HEK293 (cell line): ENCODE measurements around the gene GABBR2.

Experiments
- CTCF ChIA-PET: fragments of 350-600 bp; formaldehyde crosslinking; extraction: SDS; loops from one replicate; lab custom pipeline; 2021; ENCODE audit warnings: antibody characterized with exemption; lab: Yijun Ruan, JAX
- POLR2A ChIA-PET: fragments of 300-600 bp; formaldehyde crosslinking; extraction: SDS; loops from one replicate; lab custom pipeline; 2020; ENCODE audit warnings: antibody characterized with exemption, inconsistent platforms; lab: Yijun Ruan, JAX
- H3K27ac ChIP-seq: fragments of 200-500 bp; sonication (Bioruptor generic); 2 replicates; pipeline ENCODE4 v1.5.1; 2014; ENCODE audit warnings: low read depth, low read length, control low read depth, inconsistent platforms; ENCODE audit errors: extremely low read depth
- H3K36me3 ChIP-seq, 2 experiments: fragments of 200-500 bp in 1 of 2; sonication (Bioruptor generic) in 1 of 2; 1 replicate in 1 of 2; 2 replicates in 1 of 2; pipeline ENCODE4 v1.5.1; 2014 to 2017; ENCODE audit warnings: inconsistent platforms in 2 of 2, low read length in 2 of 2; ENCODE audit not compliant: control insufficient read depth in 2 of 2, insufficient read depth in 1 of 2
- H3K4me1 ChIP-seq: fragments of 200-500 bp; sonication (Bioruptor generic); 2 replicates; pipeline ENCODE4 v1.5.1; 2014; ENCODE audit warnings: mild to moderate bottlenecking, low read length, inconsistent platforms; ENCODE audit not compliant: control insufficient read depth, insufficient read depth
- H3K4me3 ChIP-seq: 2 replicates; pipeline ENCODE4 v1.5.1; 2011; ENCODE audit warnings: low read depth, mild to moderate bottlenecking, control low read depth, low read length, moderate library complexity
- H3K9me3 ChIP-seq: fragments of 200-500 bp; sonication (Bioruptor generic); 2 replicates; pipeline ENCODE4 v1.5.1; 2014; ENCODE audit warnings: low read depth, low read length, inconsistent platforms; ENCODE audit not compliant: control insufficient read depth, insufficient read depth
- GLI2 ChIP-seq: fragments of 450-650 bp; formaldehyde crosslinking; IDR thresholded peaks from 2 replicates; pipeline ENCODE4; 2017; ENCODE audit warnings: missing biosample characterization, missing genetic modification characterization, low read depth, borderline replicate concordance
- GLI4 ChIP-seq: fragments of 450-650 bp; formaldehyde crosslinking; IDR thresholded peaks from 2 replicates; pipeline ENCODE4 v1.5.1; 2016; ENCODE audit warnings: missing biosample characterization, missing genetic modification characterization
- KLF8 ChIP-seq: fragments of 450-650 bp; formaldehyde crosslinking; IDR thresholded peaks from 2 replicates; pipeline ENCODE4 v1.5.1; 2016; ENCODE audit warnings: missing biosample characterization, missing genetic modification characterization
- MZF1 ChIP-seq: fragments of 450-650 bp; formaldehyde crosslinking; IDR thresholded peaks from 2 replicates; pipeline ENCODE4 v1.5.1; 2017; ENCODE audit warnings: missing biosample characterization, missing genetic modification characterization, borderline replicate concordance
- OSR2 ChIP-seq: fragments of 450-650 bp; formaldehyde crosslinking; IDR thresholded peaks from 2 replicates; pipeline ENCODE4 v1.5.1; 2016; ENCODE audit warnings: missing biosample characterization, missing genetic modification characterization
- REPIN1 ChIP-seq: fragments of 450-650 bp; formaldehyde crosslinking; IDR thresholded peaks from 2 replicates; pipeline ENCODE4 v1.5.1; 2017; ENCODE audit warnings: missing biosample characterization, missing genetic modification characterization, low read depth
- ZBTB8A ChIP-seq: fragments of 450-650 bp; formaldehyde crosslinking; IDR thresholded peaks from 2 replicates; pipeline ENCODE4 v1.5.1; 2016; ENCODE audit warnings: missing biosample characterization, missing genetic modification characterization
- ZEB2 ChIP-seq: fragments of 450-650 bp; formaldehyde crosslinking; IDR thresholded peaks from 2 replicates; pipeline ENCODE4 v1.5.1; 2016; ENCODE audit warnings: missing biosample characterization, missing genetic modification characterization
- ZIC2 ChIP-seq: fragments of 450-650 bp; formaldehyde crosslinking; IDR thresholded peaks from 2 replicates; pipeline ENCODE4 v1.5.1; 2016; ENCODE audit warnings: missing biosample characterization, missing genetic modification characterization
- ZNF155 ChIP-seq: fragments of 450-650 bp; formaldehyde crosslinking; IDR thresholded peaks from 2 replicates; pipeline ENCODE4 v1.5.1; 2016; ENCODE audit warnings: missing biosample characterization, missing genetic modification characterization
- ZNF221 ChIP-seq: fragments of 450-650 bp; formaldehyde crosslinking; IDR thresholded peaks from 2 replicates; pipeline ENCODE4 v1.5.1; 2017; ENCODE audit warnings: missing biosample characterization, missing genetic modification characterization, borderline replicate concordance
- ZNF302 ChIP-seq: fragments of 450-650 bp; formaldehyde crosslinking; IDR thresholded peaks from 2 replicates; pipeline ENCODE4 v1.5.1; 2016; ENCODE audit warnings: missing biosample characterization, missing genetic modification characterization, low read depth
- ZNF585B ChIP-seq: fragments of 450-650 bp; formaldehyde crosslinking; IDR thresholded peaks from 2 replicates; pipeline ENCODE4 v1.5.1; 2016; ENCODE audit warnings: missing biosample characterization, missing genetic modification characterization
- ZNF596 ChIP-seq: fragments of 450-650 bp; IDR thresholded peaks from 2 replicates; pipeline ENCODE4 v1.5.0; 2018; ENCODE audit warnings: missing biosample characterization, mild to moderate bottlenecking, missing genetic modification characterization, moderate library complexity
- ZNF621 ChIP-seq: fragments of 450-650 bp; formaldehyde crosslinking; IDR thresholded peaks from 2 replicates; pipeline ENCODE4 v1.5.1; 2017; ENCODE audit warnings: missing biosample characterization, missing genetic modification characterization
- ZNF707 ChIP-seq: fragments of 450-650 bp; formaldehyde crosslinking; IDR thresholded peaks from 2 replicates; pipeline ENCODE4 v1.5.1; 2016; ENCODE audit warnings: missing biosample characterization, missing genetic modification characterization
- TF ChIP-seq, protein P1 (sequence below): fragments of 450-650 bp; formaldehyde crosslinking; IDR thresholded peaks from 2 replicates; pipeline ENCODE4 v1.5.1; 2016; ENCODE audit warnings: missing biosample characterization, missing genetic modification characterization
- TF ChIP-seq, protein P2 (sequence below): fragments of 450-650 bp; formaldehyde crosslinking; IDR thresholded peaks from 2 replicates; pipeline ENCODE4 v1.5.1; 2016; ENCODE audit warnings: missing biosample characterization, missing genetic modification characterization
- TF ChIP-seq, protein P3 (sequence below): fragments of 450-650 bp; formaldehyde crosslinking; IDR thresholded peaks from 2 replicates; pipeline ENCODE4 v1.5.1; 2016; ENCODE audit warnings: missing biosample characterization, missing genetic modification characterization

The GABBR2 gene

DNA sequence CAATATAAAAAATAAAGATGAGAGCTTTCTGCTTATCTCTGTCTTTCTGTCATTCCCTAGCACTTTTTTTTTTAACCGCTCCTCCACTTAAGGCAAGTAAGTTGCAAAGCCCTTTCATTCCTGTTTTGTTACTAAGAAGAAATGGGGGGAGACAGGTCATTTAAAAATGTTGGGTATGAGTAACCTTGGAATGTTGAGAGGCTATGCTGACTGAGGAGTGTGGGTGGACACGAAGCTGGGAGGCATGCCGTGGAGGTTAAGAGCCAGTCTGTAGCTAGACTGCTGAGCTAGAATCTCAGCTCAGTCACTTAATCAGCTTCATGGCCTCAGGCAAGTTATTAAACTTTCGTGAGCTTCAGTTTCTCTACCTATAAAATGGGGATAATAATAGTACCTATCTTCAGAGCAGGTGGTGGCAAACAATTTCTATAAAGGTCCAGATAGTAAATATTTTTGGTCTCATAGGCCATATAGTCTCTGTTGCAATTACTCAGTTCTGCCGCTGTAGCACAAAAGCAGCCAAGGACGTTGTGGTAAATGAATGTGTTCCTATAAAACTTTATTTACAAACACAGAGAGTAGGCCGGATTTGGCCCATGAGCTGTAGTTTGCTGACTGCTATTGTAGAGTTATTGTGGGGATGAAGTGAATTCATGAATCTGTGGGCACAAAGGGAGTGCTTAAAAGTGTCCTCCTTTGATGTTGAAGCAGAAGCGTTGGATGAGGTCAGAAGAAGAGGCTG lies 220.0 kb downstream of the GABBR2 start:
- Histone ChIP-seq H3K36me3 (no peaks in the 10 kb centered on the region), H3K4me1 (no peaks in the 10 kb centered on the region), H3K4me3 (no peak overlapping the region), H3K9me3 (no peaks in the 10 kb centered on the region), H3K27ac (no peak overlapping the region)
- POLR2A ChIA-PET = no interaction called here
- CTCF ChIA-PET = interaction anchor here (0.6 to 1.3 kb wide), 3 partner anchors 35 to 90 kb away, joined by 3 to 6 read pairs (median 3); no protein-coding TSS in a partner anchor
- TF ChIP-seq OSR2 (tag by site-specific recombination) (no peak), KLF8 (tag by site-specific recombination) (no peak), ZNF155 (tag by site-specific recombination) (no peak), ZNF596 (no peak), ZNF221 (tag by site-specific recombination) (no peak), ZBTB8A (tag by site-specific recombination) (no peak), ZEB2 (no peak), GLI4 (tag by site-specific recombination) (no peak), MZF1 (tag by site-specific recombination) (no peak), ZNF707 (tag by site-specific recombination) (no peak)
- TF ChIP-seq, protein P1, sequence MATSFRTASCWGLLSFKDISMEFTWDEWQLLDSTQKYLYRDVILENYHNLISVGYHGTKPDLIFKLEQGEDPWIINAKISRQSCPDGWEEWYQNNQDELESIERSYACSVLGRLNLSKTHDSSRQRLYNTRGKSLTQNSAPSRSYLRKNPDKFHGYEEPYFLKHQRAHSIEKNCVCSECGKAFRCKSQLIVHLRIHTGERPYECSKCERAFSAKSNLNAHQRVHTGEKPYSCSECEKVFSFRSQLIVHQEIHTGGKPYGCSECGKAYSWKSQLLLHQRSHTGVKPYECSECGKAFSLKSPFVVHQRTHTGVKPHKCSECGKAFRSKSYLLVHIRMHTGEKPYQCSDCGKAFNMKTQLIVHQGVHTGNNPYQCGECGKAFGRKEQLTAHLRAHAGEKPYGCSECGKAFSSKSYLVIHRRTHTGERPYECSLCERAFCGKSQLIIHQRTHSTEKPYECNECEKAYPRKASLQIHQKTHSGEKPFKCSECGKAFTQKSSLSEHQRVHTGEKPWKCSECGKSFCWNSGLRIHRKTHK = no peak
- TF ChIP-seq, protein P2, sequence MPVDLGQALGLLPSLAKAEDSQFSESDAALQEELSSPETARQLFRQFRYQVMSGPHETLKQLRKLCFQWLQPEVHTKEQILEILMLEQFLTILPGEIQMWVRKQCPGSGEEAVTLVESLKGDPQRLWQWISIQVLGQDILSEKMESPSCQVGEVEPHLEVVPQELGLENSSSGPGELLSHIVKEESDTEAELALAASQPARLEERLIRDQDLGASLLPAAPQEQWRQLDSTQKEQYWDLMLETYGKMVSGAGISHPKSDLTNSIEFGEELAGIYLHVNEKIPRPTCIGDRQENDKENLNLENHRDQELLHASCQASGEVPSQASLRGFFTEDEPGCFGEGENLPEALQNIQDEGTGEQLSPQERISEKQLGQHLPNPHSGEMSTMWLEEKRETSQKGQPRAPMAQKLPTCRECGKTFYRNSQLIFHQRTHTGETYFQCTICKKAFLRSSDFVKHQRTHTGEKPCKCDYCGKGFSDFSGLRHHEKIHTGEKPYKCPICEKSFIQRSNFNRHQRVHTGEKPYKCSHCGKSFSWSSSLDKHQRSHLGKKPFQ (tag by site-specific recombination) = no peak
- TF ChIP-seq, protein P3, sequence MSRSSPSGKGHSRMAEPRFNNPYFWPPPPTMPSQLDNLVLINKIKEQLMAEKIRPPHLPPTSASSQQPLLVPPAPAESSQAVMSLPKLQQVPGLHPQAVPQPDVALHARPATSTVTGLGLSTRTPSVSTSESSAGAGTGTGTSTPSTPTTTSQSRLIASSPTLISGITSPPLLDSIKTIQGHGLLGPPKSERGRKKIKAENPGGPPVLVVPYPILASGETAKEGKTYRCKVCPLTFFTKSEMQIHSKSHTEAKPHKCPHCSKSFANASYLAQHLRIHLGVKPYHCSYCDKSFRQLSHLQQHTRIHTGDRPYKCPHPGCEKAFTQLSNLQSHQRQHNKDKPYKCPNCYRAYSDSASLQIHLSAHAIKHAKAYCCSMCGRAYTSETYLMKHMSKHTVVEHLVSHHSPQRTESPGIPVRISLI (tag by site-specific recombination) = no peak

DNA sequence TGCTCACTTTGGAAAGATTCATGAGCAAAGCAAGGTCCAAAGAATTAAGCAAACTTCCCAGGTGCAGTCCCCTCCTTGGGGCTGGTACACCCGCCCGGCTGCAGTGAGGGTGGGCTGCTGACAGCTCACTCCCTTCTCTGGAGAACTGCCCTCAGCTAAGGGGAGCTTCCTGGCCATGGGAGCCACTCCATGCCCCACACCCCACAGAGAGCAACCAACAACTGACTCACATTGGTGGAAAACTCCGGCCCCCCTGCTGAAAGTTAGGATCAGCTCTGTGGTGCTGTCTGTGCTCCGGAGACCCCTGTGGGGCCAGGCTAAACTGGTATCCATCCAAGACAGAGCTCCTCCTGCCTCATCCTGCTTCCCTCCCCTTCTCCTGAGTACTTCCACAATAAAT lies 223.0 kb downstream of the GABBR2 start:
- TF ChIP-seq GLI2 (tag by site-specific recombination) (no peak), ZIC2 (tag by site-specific recombination) (peak; percentile 73; the same call in 1 of the 2 replicates)
- TF ChIP-seq, all 188 proteins: peak for 1
- Histone ChIP-seq H3K4me1 (no peaks in the 10 kb centered on the region), H3K9me3 (no peaks in the 10 kb centered on the region), H3K4me3 (no peak overlapping the region), H3K27ac (no peak overlapping the region), H3K36me3 (no peaks in the 10 kb centered on the region)
- CTCF ChIA-PET = no interaction called here
- POLR2A ChIA-PET = no interaction called here

DNA sequence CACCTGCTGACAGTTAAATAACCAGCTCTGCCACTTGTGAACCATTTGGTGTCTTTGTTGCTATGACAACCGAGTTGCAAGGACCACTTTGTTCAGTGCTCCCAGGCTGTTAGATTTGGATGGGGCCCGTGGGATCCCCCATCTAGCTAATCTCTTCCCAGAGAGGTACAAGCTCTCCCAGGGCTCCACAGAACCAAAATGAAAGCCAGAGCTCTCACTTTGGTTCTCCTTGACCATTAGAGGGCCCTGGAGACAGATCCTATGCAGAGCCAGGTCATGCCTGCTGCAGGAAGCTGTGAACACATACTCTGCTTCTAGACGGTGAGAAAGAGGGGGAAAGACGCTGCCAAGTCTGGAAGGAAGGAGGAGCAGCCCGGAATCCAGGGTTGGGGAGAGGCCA lies 224.6 kb downstream of the GABBR2 start:
- POLR2A ChIA-PET = no interaction called here
- no peak for TF ChIP-seq ZNF302 (tag by site-specific recombination)
- no peak for TF ChIP-seq ZNF585B (tag by site-specific recombination)
- TF ChIP-seq ZNF621 (tag by site-specific recombination) = no peak
- no peak for TF ChIP-seq REPIN1 (tag by site-specific recombination)
- TF ChIP-seq, all 188 proteins: peak for 0
- CTCF ChIA-PET = interaction anchor here (0.5 kb wide), 1 partner anchor 103 kb away, joined by 3 read pairs; no protein-coding TSS in a partner anchor
- H3K4me3 ChIP-seq = no peak overlapping the region
- no peaks in the 10 kb centered on the region for H3K9me3 ChIP-seq
- H3K4me1 ChIP-seq = no peaks in the 10 kb centered on the region
- H3K27ac ChIP-seq = no peak overlapping the region
- no peaks in the 10 kb centered on the region for H3K36me3 ChIP-seq
